SK-N-SH (cell line): ENCODE measurements around the gene ANKRD50. TPM values are rescaled to one million over a fixed set of nuclear protein-coding genes. Genes with fewer than 3 reads are reported as not detected.

ENCODE experiments used
- CTCF ChIA-PET: fragments of 300-600, 350-600 bp; formaldehyde crosslinking; extraction: SDS; loops from one replicate; lab custom pipeline; 2021; lab: Yijun Ruan, JAX
- POLR2A ChIA-PET: fragments of 350-600 bp; sonication (Branson Sonifier 250); formaldehyde crosslinking; extraction: SDS; loops from one replicate; lab custom pipeline; 2020; ENCODE audit warnings: antibody characterized with exemption, inconsistent platforms; lab: Yijun Ruan, JAX
- DNase-seq: peaks from one replicate; pipeline ENCODE4 v3.0.0; 2012
- H2AFZ ChIP-seq: fragments of 200-600 bp; sonication (generic); 2 replicates; pipeline ENCODE4 v1.8.1; 2016; ENCODE audit warnings: antibody characterized with exemption, mild to moderate bottlenecking, low read depth
- H3F3A ChIP-seq: fragments of 200-600 bp; sonication (generic); replicated peaks from 2 replicates; pipeline ENCODE3; 2016; ENCODE audit warnings: antibody characterized with exemption, mild to moderate bottlenecking; ENCODE audit not compliant: insufficient read depth
- H3K27ac ChIP-seq, 2 experiments: fragments of 200-500 bp in 1 of 2; fragments of 200-600 bp in 1 of 2; sonication (Bioruptor generic) in 1 of 2; sonication (generic), shearing (Covaris generic) in 1 of 2; 2 replicates each; pipeline versions ENCODE4 v1.5.1 to v1.6.1; 2014 to 2016; ENCODE audit warnings: low read depth in 2 of 2, inconsistent platforms in 1 of 2, low read length in 1 of 2, mild to moderate bottlenecking in 1 of 2, mixed read lengths in 1 of 2
- H3K27me3 ChIP-seq: fragments of 200-600 bp; sonication (generic), shearing (Covaris generic); 2 replicates; pipeline ENCODE4 v1.6.1; 2016; ENCODE audit warnings: mixed run types; ENCODE audit not compliant: insufficient read depth
- H3K36me3 ChIP-seq, 2 experiments: fragments of 200-500 bp in 1 of 2; fragments of 200-600 bp in 1 of 2; sonication (Bioruptor generic) in 1 of 2; sonication (generic) in 1 of 2; replicated peaks in 1 of 2; 2 replicates each; pipeline versions ENCODE3 to v1.5.1; 2014 to 2016; ENCODE audit warnings: low read length in 1 of 2, mild to moderate bottlenecking in 1 of 2; ENCODE audit not compliant: insufficient read depth in 2 of 2, control insufficient read depth in 1 of 2
- H3K4me1 ChIP-seq, 2 experiments: fragments of 200-500 bp in 1 of 2; fragments of 200-600 bp in 1 of 2; sonication (Bioruptor generic) in 1 of 2; sonication (generic), shearing (Covaris generic) in 1 of 2; 2 replicates each; pipeline versions ENCODE4 v1.5.1 to v1.6.1; 2014 to 2016; ENCODE audit warnings: low read depth in 1 of 2, low read length in 1 of 2, mixed run types in 1 of 2; ENCODE audit not compliant: insufficient read depth in 2 of 2, control insufficient read depth in 1 of 2
- H3K4me2 ChIP-seq: fragments of 200-600 bp; sonication (generic), shearing (Covaris generic); 2 replicates; pipeline ENCODE4 v1.6.1; 2017; ENCODE audit warnings: mixed run types
- H3K4me3 ChIP-seq, 2 experiments: fragments of 200-500 bp in 1 of 2; fragments of 200-600 bp in 1 of 2; sonication (Bioruptor generic) in 1 of 2; sonication (generic), shearing (Covaris generic) in 1 of 2; 2 replicates each; pipeline versions ENCODE4 v1.5.1 to v1.8.1; 2014 to 2016; ENCODE audit warnings: low read depth in 2 of 2, inconsistent platforms in 1 of 2, low read length in 1 of 2, mild to moderate bottlenecking in 1 of 2, mixed read lengths in 1 of 2, moderate library complexity in 1 of 2
- H3K79me2 ChIP-seq: fragments of 200-600 bp; sonication (generic); 2 replicates; pipeline ENCODE4 v1.8.1; 2017; ENCODE audit warnings: mild to moderate bottlenecking; ENCODE audit not compliant: insufficient read depth
- H3K9ac ChIP-seq: fragments of 200-600 bp; sonication (generic); 2 replicates; pipeline ENCODE4 v1.6.1; 2017; ENCODE audit warnings: mixed run types
- H3K9me2 ChIP-seq: fragments of 200-600 bp; sonication (generic); 2 replicates; pipeline ENCODE4 v1.6.1; 2017; ENCODE audit warnings: mixed run types
- H3K9me3 ChIP-seq: fragments of 200-600 bp; sonication (generic); 2 replicates; pipeline ENCODE4 v1.6.1; 2017; ENCODE audit warnings: mixed run types, mild to moderate bottlenecking, moderate library complexity
- H4K20me1 ChIP-seq: fragments of 200-600 bp; sonication (generic); 2 replicates; pipeline ENCODE4 v1.6.1; 2017; ENCODE audit warnings: mild to moderate bottlenecking, mixed run types; ENCODE audit not compliant: insufficient read depth
- CHD2 ChIP-seq: fragments of 150-350 bp; IDR thresholded peaks from 2 replicates; pipeline ENCODE4 v1.6.1; 2018; ENCODE audit warnings: low read length; ENCODE audit not compliant: partially characterized antibody
- CTCF ChIP-seq: fragments of 200-600 bp; sonication (generic); IDR thresholded peaks from 2 replicates; pipeline ENCODE4 v1.6.1; 2017; ENCODE audit warnings: antibody characterized with exemption, mild to moderate bottlenecking, moderate library complexity
- ELF1 ChIP-seq: IDR thresholded peaks from 2 replicates; pipeline ENCODE4 v1.4.0; 2012
- EZH2phosphoT487 ChIP-seq: fragments of 200-600 bp; sonication (generic); IDR thresholded peaks from 2 replicates; pipeline ENCODE4 v1.6.1; 2017; ENCODE audit warnings: low read depth, mixed run types, mild to moderate bottlenecking, antibody characterized with exemption, moderate library complexity, borderline replicate concordance
- GABPA ChIP-seq: IDR thresholded peaks from 2 replicates; pipeline ENCODE4 v1.4.0; 2012; ENCODE audit warnings: low read depth, mild to moderate bottlenecking
- GATA2 ChIP-seq: sonication (generic); formaldehyde crosslinking; IDR thresholded peaks from 2 replicates; pipeline ENCODE4 v1.5.0; 2020; ENCODE audit warnings: mild to moderate bottlenecking, missing genetic modification reagents
- JUND ChIP-seq: IDR thresholded peaks from 2 replicates; pipeline ENCODE4 v1.4.0; 2012
- NFIC ChIP-seq: IDR thresholded peaks from 2 replicates; pipeline ENCODE4 v1.4.0; 2012; ENCODE audit warnings: borderline replicate concordance
- POLR2AphosphoS5 ChIP-seq: IDR thresholded peaks from 2 replicates; pipeline ENCODE4 v1.6.1; 2012; ENCODE audit warnings: low read depth, low read length
- RCOR1 ChIP-seq: fragments of 150-350 bp; IDR thresholded peaks from 2 replicates; pipeline ENCODE4 v1.6.1; 2017; ENCODE audit warnings: antibody characterized with exemption, low read length
- REST ChIP-seq: IDR thresholded peaks from 2 replicates; pipeline ENCODE4 v1.6.1; 2012; ENCODE audit warnings: mild to moderate bottlenecking, low read depth, low read length, moderate library complexity
- SIN3A ChIP-seq: IDR thresholded peaks from 2 replicates; pipeline ENCODE4 v1.6.1; 2012; ENCODE audit warnings: low read depth, mild to moderate bottlenecking, low read length, moderate library complexity, borderline replicate concordance
- SMC3 ChIP-seq: IDR thresholded peaks from 2 replicates; pipeline ENCODE4 v1.6.1; 2012; ENCODE audit warnings: low read depth, low read length, improper control_type of control experiment
- TAF1 ChIP-seq: IDR thresholded peaks from 2 replicates; pipeline ENCODE4 v1.6.1; 2012; ENCODE audit warnings: low read depth, mild to moderate bottlenecking, low read length, moderate library complexity, borderline replicate concordance
- TCF12 ChIP-seq: IDR thresholded peaks from 2 replicates; pipeline ENCODE4 v1.4.0; 2012
- USF2 ChIP-seq: fragments of 150-350 bp; IDR thresholded peaks from 2 replicates; pipeline ENCODE4 v1.6.1; 2017; ENCODE audit warnings: antibody characterized with exemption, low read length, low read depth, borderline replicate concordance
- YY1 ChIP-seq: IDR thresholded peaks from 2 replicates; pipeline ENCODE4 v1.4.0; 2012; ENCODE audit warnings: low read depth, mild to moderate bottlenecking
- WGBS: methylation state at CpG from one replicate; pipeline ENCODE4 v1.1.6; 2017; ENCODE audit warnings: low lambda C conversion rate; 5-methylcytosine and 5-hydroxymethylcytosine counted together
- polyA plus RNA-seq, 3 experiments: library from polyadenylated mRNA; depleted of rRNA; stranded (reverse); fragments of >200 nt; gene quantifications; 2 replicates each; pipeline ENCODE4 v1.2.3, GENCODE V29; 2012
- TF ChIP-seq, protein P1 (sequence below): IDR thresholded peaks from 2 replicates; pipeline ENCODE4; 2012
- TF ChIP-seq, protein P2 (sequence below): IDR thresholded peaks from 2 replicates; pipeline ENCODE4 v1.4.0; 2012; ENCODE audit warnings: low read depth, borderline replicate concordance

Gene ANKRD50, protein sequence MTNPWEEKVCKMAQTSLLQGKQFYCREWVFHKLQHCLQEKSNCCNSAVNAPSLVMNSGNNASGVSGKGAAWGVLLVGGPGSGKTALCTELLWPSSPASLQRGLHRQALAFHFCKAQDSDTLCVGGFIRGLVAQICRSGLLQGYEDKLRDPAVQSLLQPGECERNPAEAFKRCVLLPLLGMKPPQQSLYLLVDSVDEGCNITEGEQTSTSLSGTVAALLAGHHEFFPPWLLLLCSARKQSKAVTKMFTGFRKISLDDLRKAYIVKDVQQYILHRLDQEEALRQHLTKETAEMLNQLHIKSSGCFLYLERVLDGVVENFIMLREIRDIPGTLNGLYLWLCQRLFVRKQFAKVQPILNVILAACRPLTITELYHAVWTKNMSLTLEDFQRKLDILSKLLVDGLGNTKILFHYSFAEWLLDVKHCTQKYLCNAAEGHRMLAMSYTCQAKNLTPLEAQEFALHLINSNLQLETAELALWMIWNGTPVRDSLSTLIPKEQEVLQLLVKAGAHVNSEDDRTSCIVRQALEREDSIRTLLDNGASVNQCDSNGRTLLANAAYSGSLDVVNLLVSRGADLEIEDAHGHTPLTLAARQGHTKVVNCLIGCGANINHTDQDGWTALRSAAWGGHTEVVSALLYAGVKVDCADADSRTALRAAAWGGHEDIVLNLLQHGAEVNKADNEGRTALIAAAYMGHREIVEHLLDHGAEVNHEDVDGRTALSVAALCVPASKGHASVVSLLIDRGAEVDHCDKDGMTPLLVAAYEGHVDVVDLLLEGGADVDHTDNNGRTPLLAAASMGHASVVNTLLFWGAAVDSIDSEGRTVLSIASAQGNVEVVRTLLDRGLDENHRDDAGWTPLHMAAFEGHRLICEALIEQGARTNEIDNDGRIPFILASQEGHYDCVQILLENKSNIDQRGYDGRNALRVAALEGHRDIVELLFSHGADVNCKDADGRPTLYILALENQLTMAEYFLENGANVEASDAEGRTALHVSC (N-terminal part only)
- polyA plus RNA-seq (2012; rRNA removed) = 13.5 and 18.3 TPM in 2 replicates
- polyA plus RNA-seq (2012; cell fraction: cytosol; rRNA removed) = 16.6 and 17.1 TPM in 2 replicates
- 10.8 and 27.7 TPM in 2 replicates for polyA plus RNA-seq (2012; cell fraction: nucleus; rRNA removed)

- peak; percentile 93 for DNase-seq
- Histone ChIP-seq H3K4me1 (peaks cover 15 to 17% of the 10 kb centered on the region in 2 experiments; a peak in 3 of 4 replicates), H3K36me3 (peaks cover under 1 to 28% of the 10 kb centered on the region in 2 experiments), H4K20me1 (peaks cover 37% of the 10 kb centered on the region), H3K27me3 (no peaks in the 10 kb centered on the region), H2AFZ (peak within 1 kb of the TSS; percentile 73), H3F3A (peaks cover 38% of the 10 kb centered on the region), H3K79me2 (peaks cover 45% of the 10 kb centered on the region), H3K4me3 (peak within 1 kb of the TSS; percentile 86 to 88), H3K4me2 (peak within 1 kb of the TSS; percentile 74), H3K9me3 (no peaks in the 10 kb centered on the region), H3K9ac (peak within 1 kb of the TSS; percentile 87), H3K9me2 (no peaks in the 10 kb centered on the region), H3K27ac (peak within 1 kb of the TSS; percentile 98 to 100)
- ChIA-PET CTCF (interaction anchor here (0.6 to 3.3 kb wide), 4 partner anchors 9 to 571 kb away, joined by 3 to 15 read pairs (median 3); no protein-coding TSS in a partner anchor), POLR2A (interaction anchor here (0.6 to 1.5 kb wide), 5 partner anchors 23 to 527 kb away, joined by 3 to 6 read pairs (median 3); no protein-coding TSS in a partner anchor)
- 0% methylated on average over 3 of the region's 85 CpGs for WGBS
- no peak for TF ChIP-seq CTCF
- peak; percentile 87 for TF ChIP-seq TAF1
- no peak; the same call in 1 of the 2 replicates for TF ChIP-seq SIN3A
- peak; percentile 94 for TF ChIP-seq CHD2
- TF ChIP-seq POLR2AphosphoS5 = peak; percentile 85
- TF ChIP-seq EZH2phosphoT487 = no peak
- no peak for TF ChIP-seq YY1
- TF ChIP-seq TCF12 = peak; percentile 13; the same call in 1 of the 2 replicates
- TF ChIP-seq REST = peak; percentile 30; the same call in 1 of the 2 replicates
- TF ChIP-seq GATA2 (CRISPR knock-in tag) = no peak
- TF ChIP-seq, protein P1, sequence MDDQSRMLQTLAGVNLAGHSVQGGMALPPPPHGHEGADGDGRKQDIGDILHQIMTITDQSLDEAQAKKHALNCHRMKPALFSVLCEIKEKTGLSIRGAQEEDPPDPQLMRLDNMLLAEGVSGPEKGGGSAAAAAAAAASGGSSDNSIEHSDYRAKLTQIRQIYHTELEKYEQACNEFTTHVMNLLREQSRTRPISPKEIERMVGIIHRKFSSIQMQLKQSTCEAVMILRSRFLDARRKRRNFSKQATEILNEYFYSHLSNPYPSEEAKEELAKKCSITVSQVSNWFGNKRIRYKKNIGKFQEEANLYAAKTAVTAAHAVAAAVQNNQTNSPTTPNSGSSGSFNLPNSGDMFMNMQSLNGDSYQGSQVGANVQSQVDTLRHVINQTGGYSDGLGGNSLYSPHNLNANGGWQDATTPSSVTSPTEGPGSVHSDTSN = no peak
- TF ChIP-seq RCOR1 = peak; percentile 5; the same call in 1 of the 2 replicates
- TF ChIP-seq SMC3 = peak; percentile 10; the same call in 1 of the 2 replicates
- TF ChIP-seq NFIC = peak; percentile 48; the same call in 1 of the 2 replicates
- TF ChIP-seq GABPA = peak; percentile 14; the same call in 1 of the 2 replicates
- TF ChIP-seq, protein P2, sequence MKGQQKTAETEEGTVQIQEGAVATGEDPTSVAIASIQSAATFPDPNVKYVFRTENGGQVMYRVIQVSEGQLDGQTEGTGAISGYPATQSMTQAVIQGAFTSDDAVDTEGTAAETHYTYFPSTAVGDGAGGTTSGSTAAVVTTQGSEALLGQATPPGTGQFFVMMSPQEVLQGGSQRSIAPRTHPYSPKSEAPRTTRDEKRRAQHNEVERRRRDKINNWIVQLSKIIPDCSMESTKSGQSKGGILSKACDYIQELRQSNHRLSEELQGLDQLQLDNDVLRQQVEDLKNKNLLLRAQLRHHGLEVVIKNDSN = no peak
- TF ChIP-seq ELF1 = 0 out of 2 replicates have a peak, but pooled peaks have one; percentile 3
- TF ChIP-seq JUND = peak; percentile 4; the same call in 1 of the 2 replicates
- no peak for TF ChIP-seq USF2
Measured at GRCh38 chr4:124712372-124713184, at the start of gene ANKRD50. TSS of gene ANKRD50 (minus strand) at chr4:124712732. CDS start at chr4:124710511, 2,221 bp downstream.
